GM12878 (cell line): ENCODE results near the gene OR10J5.

ENCODE experiments used
- BHLHE40 ChIP-seq, 2 experiments: fragments of 450-650 bp in 1 of 2; IDR thresholded peaks; 2 replicates each; pipeline ENCODE4 v1.6.1; 2011 to 2017; ENCODE audit warnings: low read depth in 2 of 2, borderline replicate concordance in 1 of 2, improper control_type of control experiment in 1 of 2, low read length in 1 of 2, mild to moderate bottlenecking in 1 of 2
- CREM ChIP-seq: IDR thresholded peaks from 2 replicates; pipeline ENCODE4 v1.6.1; 2014; ENCODE audit warnings: antibody characterized with exemption, low read depth
- CTCF ChIP-seq, 3 experiments: IDR thresholded peaks in 2 of 3; conservative IDR thresholded peaks in 1 of 3; 2 replicates each; pipeline ENCODE4 v1.5.1; 2011; ENCODE audit warnings: low read depth in 3 of 3, low read length in 3 of 3, mild to moderate bottlenecking in 3 of 3, control low read depth in 2 of 3, moderate library complexity in 2 of 3, inconsistent platforms in 1 of 3, mixed read lengths in 1 of 3; ENCODE audit not compliant: control insufficient read depth in 2 of 3, insufficient read depth in 1 of 3; ENCODE audit errors: extremely low read depth in 1 of 3
- CUX1 ChIP-seq: IDR thresholded peaks from 2 replicates; pipeline ENCODE4 v1.6.1; 2012; ENCODE audit warnings: improper control_type of control experiment, low read depth, low read length; ENCODE audit not compliant: insufficient replicate concordance
- ELK1 ChIP-seq: IDR thresholded peaks from 2 replicates; pipeline ENCODE4 v1.6.1; 2012; ENCODE audit warnings: low read depth, low read length, improper control_type of control experiment
- EZH2 ChIP-seq: IDR thresholded peaks from 2 replicates; pipeline ENCODE4 v1.6.1; 2012; ENCODE audit warnings: low read depth, mild to moderate bottlenecking, control low read depth, inconsistent platforms, low read length, borderline replicate concordance; ENCODE audit not compliant: control insufficient read depth
- MAX ChIP-seq: IDR thresholded peaks from 2 replicates; pipeline ENCODE4 v1.6.1; 2012; ENCODE audit warnings: low read depth, low read length, improper control_type of control experiment
- RELA ChIP-seq: fragments of 450-650 bp; IDR thresholded peaks from 2 replicates; pipeline ENCODE4 v1.8.0; 2014; ENCODE audit warnings: borderline replicate concordance; ENCODE audit not compliant: partially characterized antibody
- SPI1 ChIP-seq: IDR thresholded peaks from 2 replicates; pipeline ENCODE4 v1.6.1; 2011; ENCODE audit warnings: low read depth, mild to moderate bottlenecking, low read length, moderate library complexity, borderline replicate concordance; ENCODE audit not compliant: insufficient read depth

GRCh38 chr1:159510229-159510541, 25.6 kb downstream of the OR10J5 start:
- TF ChIP-seq SPI1 (no peak), CUX1 (no peak), BHLHE40 (IDR thresholded peaks at IDR 0.05; ENCODE audit: borderline replicate concordance in 1 of 2, low read depth in 2 of 2, low read length in 1 of 2) (no peak), ELK1 (no peak), CREM (no peak), CTCF (IDR thresholded peaks at IDR 0.05 in 2 of 3, conservative IDR thresholded peaks at IDR 0.05 in 1 of 3; ENCODE audit: control insufficient read depth in 2 of 3, extremely low read depth in 1 of 3, insufficient read depth in 1 of 3, low read depth in 3 of 3, low read length in 3 of 3) (no peak), EZH2 (no peak), RELA (no peak), MAX (no peak)
